ENCODE results near the gene SLC26A4.
A peak's percentile ranks its signal among the peaks of the same experiment; 100 is the strongest.

The SLC26A4 gene

GRCh38 chr7:107661081-107661864, 645 bp downstream of the SLC26A4 start:
- DNase-seq = peak; percentile 80

DNA sequence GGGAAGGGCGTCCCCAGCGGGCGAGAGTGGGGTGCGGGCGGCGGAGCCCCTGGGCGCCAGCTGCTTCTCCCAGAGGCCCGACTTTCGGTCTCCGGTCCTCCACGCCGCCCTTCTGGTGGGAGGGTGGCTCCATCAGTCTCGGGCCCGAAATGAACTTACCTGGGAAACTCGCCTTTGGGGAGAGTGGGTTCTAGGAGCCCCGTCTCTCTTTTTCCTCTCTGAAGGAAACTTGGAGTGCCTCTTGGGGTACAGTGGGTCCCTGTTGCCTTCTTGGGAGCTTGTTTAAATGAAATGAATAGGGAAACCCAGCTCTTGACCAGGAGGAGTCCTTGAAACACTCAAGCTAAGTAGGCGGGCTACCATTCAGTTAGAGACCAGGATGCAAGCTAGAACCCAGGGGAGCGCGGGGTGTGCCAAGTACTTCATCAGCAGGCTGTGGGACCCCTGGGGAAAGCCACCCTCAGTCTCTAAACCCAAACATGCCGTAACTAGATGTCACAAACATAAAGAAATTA, 1.3 kb downstream of the SLC26A4 start:
- no peak for DNase-seq

DNA sequence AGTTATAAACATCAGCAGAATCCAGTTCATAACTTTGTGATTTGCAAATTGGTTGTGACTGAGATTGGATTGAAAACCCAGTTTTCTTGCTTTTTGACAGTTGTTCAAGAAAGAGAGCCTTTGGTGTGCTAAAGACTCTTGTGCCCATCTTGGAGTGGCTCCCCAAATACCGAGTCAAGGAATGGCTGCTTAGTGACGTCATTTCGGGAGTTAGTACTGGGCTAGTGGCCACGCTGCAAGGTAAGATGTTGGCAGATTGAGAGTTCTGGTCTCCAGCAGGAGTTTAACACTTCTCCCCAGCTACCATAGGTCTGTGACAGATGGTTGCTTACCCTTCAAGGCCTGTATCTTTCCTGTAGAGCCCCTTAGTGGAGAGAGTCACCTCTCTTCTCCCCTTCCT, 2.6 kb downstream of the SLC26A4 start:
- no peak for DNase-seq

GRCh38 chr7:107666790-107667189, 6.2 kb downstream of the SLC26A4 start:
- DNase-seq = no peak

- DNase-seq = no peak
Measured at GRCh38 chr7:107667341-107667740, 6.7 kb downstream of the SLC26A4 start.

DNA sequence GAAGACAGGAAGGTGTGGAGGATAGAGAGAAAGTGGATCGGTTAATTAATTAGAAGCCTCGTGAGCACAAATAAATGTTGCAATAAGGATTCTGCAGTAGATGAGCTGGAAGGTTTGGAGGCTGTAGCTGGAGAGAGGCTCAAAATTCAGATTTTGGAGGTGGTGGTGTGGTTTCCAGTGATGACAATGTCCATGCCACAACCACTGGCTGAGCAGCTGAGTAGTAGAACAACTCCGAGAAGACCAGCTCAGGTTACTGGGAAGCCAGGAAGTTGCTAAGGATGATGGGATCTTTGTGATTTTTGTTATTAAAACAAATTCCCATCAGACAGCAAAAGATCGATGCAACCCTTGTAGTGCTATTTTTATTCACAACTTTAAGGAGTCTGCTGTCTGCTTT, 7.7 kb downstream of the SLC26A4 start:
- no peak for DNase-seq

- no peak for DNase-seq
Measured at GRCh38 chr7:107672183-107672582, 11.6 kb downstream of the SLC26A4 start.

DNA sequence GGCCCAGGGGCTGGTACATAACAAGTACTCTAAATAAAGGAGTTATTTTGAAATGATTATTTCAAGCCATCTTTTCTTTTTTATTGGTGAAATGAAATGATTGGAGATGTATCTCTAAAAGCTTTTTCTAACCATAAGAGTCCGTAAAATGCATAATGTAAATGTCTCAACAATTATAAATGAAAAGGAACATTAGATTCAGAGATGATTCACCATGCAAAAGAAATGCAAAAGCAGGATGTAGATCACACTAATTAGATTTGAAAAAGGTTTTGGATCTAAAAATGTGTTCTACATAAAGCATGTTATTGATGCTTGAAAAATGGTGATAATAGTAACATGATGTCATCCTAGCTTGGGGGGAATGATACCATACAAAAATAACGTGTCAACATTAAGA, 15.6 kb downstream of the SLC26A4 start:
- DNase-seq = no peak

GRCh38 chr7:107678110-107678753, 17.6 kb downstream of the SLC26A4 start:
- no peak for DNase-seq

GRCh38 chr7:107680478-107680877, 19.9 kb downstream of the SLC26A4 start:
- DNase-seq = no peak

- no peak for DNase-seq
Measured at GRCh38 chr7:107682886-107683285, 22.3 kb downstream of the SLC26A4 start.

DNA sequence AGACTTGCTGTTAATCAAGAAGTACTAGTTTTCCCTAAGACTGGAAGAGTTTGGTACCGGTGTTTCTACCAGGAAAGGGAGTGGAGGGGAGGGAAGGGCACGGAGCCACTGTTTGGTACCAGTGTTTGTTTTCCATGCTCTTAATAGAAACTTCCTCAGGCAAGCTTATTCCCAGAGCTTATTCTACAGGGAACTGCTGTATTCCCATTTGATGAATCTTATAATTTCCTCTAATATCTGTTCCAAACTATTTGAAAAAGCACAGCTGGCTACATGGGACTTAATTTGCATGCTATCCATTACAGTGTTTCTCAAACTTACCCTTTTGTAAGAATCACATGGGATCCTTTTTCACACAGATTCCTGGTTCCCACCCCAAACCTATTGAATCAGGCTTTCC, 23.7 kb downstream of the SLC26A4 start:
- no peak for DNase-seq

DNA sequence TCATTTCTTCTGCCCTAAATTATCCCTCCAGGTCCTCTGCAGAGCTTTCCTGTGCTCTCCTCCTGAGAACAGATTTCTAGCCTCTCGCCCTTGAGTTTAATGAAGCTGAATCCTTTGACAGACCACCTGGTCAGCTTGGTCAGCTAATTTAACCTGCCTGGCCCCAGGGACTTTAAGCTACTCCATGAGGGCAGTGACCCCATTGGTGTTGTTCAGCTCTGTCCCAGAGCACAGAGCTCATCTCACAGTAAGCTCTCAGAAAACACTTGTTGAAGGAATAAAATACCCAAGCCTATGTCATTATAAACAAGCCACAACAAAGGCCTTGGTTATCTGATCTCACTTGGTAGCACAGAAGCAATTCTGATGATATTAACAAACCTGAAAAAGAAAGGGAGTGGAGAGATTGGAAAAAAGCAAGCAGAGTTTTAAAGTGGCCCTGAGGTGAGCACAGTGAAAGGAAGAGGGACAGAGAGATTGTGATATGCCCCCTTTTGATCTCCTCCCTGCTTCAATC, 24.4 kb downstream of the SLC26A4 start:
- no peak for DNase-seq

DNA sequence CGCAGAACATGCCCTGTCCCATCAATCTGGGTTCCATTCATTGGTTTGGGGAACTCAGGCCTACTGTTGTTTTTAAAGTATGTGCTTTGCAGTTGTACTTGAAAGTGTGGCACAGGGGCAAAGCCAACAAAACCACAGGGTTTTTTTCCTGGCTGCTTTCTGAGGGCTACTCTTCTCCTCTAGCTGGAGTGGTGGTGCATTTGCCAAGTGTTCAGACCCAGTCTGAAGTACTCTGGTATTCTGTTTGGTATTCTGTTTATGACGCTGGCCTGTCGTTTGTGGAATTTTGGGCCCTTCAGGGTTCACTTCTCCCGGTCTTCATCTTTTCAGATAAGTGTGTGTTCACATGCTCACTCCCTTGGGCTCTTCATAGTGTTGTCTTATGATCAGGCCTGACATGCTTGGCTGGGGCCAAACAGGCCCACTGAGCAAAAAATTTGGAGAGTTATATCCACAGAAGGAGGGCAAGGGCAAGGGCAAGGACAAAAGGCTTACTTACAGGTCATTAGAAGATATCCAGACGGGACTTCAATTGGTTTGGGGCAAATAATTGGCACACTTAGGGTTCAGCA, 26.3 kb downstream of the SLC26A4 start:
- DNase-seq = no peak

DNA sequence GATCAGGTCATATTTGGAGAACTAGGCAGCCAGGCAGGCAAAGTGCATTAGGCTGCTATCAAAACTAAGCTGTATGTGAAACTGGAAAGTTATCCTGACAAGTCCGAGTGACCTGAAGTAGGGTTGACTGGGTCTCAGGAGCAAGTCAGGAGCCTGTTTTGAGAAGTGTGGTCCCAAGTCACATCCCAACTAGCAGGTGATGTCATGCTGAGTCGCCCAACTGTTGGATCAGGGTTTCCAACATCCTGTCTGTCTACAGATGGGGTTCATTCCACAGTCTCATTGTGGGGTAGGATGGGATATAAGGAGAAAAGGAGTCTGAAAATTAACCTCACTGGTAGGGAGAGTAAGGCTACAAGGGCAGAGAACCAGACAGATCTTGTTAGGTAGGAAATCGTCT, 27.0 kb downstream of the SLC26A4 start:
- DNase-seq = no peak

- no peak for DNase-seq
Measured at GRCh38 chr7:107689553-107689952, 28.9 kb downstream of the SLC26A4 start.

DNA sequence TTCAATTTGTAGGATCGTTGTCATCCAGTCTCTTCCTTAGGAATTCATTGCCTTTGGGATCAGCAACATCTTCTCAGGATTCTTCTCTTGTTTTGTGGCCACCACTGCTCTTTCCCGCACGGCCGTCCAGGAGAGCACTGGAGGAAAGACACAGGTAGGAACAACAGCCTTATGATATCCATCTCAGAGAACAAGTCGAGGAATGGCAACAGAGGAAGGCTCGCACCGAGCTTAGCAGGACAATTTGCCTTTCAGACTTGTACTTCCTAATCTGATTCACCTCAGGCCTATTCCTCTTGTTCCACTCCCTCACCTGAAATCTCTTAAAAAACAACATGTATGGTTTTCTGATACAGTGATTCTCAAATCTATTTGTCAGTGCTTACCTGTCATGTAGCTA, 29.5 kb downstream of the SLC26A4 start:
- DNase-seq = no peak

- no peak for DNase-seq
Measured at GRCh38 chr7:107690611-107691010, 30.0 kb downstream of the SLC26A4 start.

DNA sequence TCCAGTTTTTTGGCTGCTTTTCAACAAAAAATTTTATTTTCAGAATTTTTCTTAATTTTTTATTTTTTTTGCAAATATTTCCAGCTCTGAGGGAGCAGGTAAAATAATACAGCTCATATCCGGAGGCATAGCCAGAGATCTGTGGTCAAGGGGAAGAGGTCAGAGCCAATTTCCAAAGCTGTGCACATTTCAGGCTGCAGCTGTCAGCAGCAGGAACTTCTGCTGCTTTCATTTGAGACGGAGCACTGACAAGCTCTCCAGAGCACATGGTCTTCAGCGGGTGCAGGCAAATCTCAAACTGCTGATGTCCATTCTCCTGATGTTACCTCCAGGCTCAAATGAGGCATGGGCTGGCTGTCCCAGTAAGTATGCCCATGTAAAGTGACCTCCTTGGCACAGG, 31.1 kb downstream of the SLC26A4 start:
- DNase-seq = no peak

DNA sequence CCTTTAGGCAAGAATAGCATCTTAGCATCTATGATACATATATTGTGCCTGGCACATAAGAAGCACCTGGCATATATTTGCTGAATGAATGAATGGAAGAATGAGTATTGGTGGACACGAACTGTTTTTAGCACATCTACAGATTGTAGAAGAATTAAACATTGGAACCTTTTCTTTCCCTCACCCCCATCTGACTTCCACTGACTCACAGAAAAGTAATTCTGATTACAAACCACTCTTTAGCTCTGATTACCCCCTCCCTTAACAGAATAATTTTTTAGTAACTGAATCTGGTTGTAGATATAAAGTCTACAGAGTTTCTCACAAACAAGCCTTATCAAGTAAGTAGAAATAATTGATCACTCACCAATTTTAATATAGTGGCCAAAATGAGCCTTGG, 31.9 kb downstream of the SLC26A4 start:
- no peak for DNase-seq

DNA sequence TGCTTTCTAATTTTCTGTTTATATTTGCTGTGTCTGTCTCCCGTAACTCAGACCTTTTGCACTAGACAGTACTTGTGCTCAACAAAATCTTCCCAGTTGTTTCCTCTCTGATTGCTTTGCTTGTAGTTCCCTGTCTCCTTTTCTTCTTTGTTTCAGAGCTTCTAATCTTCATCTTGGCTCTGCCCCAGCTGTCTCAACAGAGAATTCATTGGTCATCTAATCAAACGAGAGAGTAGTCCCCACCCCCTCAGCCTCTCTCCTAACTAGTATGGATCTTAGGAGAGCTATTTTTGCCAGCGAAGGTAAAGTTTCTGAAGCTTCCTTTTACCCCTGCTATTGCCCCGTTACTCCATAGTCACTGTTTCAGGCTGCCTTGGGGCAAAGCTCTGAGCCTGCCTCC, 32.8 kb downstream of the SLC26A4 start:
- no peak for DNase-seq

DNA sequence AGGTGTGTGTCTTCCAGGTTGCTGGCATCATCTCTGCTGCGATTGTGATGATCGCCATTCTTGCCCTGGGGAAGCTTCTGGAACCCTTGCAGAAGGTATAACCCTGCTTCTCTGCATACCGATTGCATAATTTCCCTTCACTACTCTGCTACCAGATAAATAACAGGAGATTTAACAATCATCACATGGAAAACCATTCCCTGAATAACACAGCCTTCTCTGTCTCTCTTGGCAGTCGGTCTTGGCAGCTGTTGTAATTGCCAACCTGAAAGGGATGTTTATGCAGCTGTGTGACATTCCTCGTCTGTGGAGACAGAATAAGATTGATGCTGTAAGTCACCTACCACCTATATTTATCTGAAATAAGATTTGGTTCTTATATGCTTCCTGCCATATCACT, 33.8 kb downstream of the SLC26A4 start:
- DNase-seq = no peak

- DNase-seq = no peak
Measured at GRCh38 chr7:107696330-107696946, 35.8 kb downstream of the SLC26A4 start.

All from retina (tissue), 1 donor.